GM18505 (cell line): ENCODE results near the gene CDC23.
A peak's percentile ranks its signal among the peaks of the same experiment; 100 is the strongest.
"Not testable (repeated sequence)": the region's sequence is repeated elsewhere in the genome, so short reads cannot be mapped to it uniquely, and the experiment has no call there.

Source experiments
- ATAC-seq: cut with Tn5 transposase; IDR thresholded peaks from one replicate; pipeline ENCODE4 v1.9.1; 2021; ENCODE audit not compliant: unreplicated experiment
- POLR2A ChIP-seq: IDR thresholded peaks from 4 replicates; pipeline ENCODE4 v1.6.1; 2011; ENCODE audit warnings: borderline replicate concordance; ENCODE audit not compliant: insufficient read depth, insufficient read length; ENCODE audit errors: extremely low read depth

Gene CDC23

GRCh38 chr5:138230981-138231589 lies 18.0 kb upstream of the CDC23 start:
- no peak for ATAC-seq
- TF ChIP-seq POLR2A: no peak

GRCh38 chr5:138230261-138230660 lies 17.1 kb upstream of the CDC23 start:
- ATAC-seq: no peak
- TF ChIP-seq POLR2A: no peak

- ATAC-seq: no peak
- no peak for TF ChIP-seq POLR2A
These were observed 16.3 kb upstream of the CDC23 start for GRCh38 chr5:138229387-138229786.

- ATAC-seq: no peak
- TF ChIP-seq POLR2A: no peak
These were observed 13.8 kb upstream of the CDC23 start for GRCh38 chr5:138226910-138227309.

- ATAC-seq: no peak
- TF ChIP-seq POLR2A: no peak
These were observed 11.6 kb upstream of the CDC23 start for GRCh38 chr5:138224712-138225111.

GRCh38 chr5:138223532-138223931 lies 10.4 kb upstream of the CDC23 start:
- no peak for TF ChIP-seq POLR2A
- ATAC-seq: no peak

- no peak for ATAC-seq
- TF ChIP-seq POLR2A: no peak
These were observed 3.7 kb upstream of the CDC23 start for GRCh38 chr5:138216799-138217198.

GRCh38 chr5:138212828-138213160 lies 329 bp downstream of the CDC23 start:
- peak; percentile 27 for ATAC-seq
- no peak for TF ChIP-seq POLR2A

- no peak for TF ChIP-seq POLR2A
- no peak for ATAC-seq
These were observed 2.1 kb downstream of the CDC23 start for GRCh38 chr5:138210985-138211384.

GRCh38 chr5:138193859-138194258 lies 19.3 kb downstream of the CDC23 start:
- not testable (repeated sequence) for ATAC-seq

- no peak for TF ChIP-seq POLR2A
- ATAC-seq: no peak
These were observed 20.3 kb downstream of the CDC23 start for GRCh38 chr5:138192826-138193225.

- TF ChIP-seq POLR2A: no peak
- ATAC-seq: no peak
These were observed 24.5 kb downstream of the CDC23 start for GRCh38 chr5:138188626-138189025.

GRCh38 chr5:138186002-138186447 lies 27.1 kb downstream of the CDC23 start:
- ATAC-seq: no peak
- TF ChIP-seq POLR2A: no peak

GRCh38 chr5:138182808-138183207 lies 30.3 kb downstream of the CDC23 start:
- no peak for ATAC-seq
- no peak for TF ChIP-seq POLR2A

GRCh38 chr5:138180841-138181240 lies 32.3 kb downstream of the CDC23 start:
- no peak for ATAC-seq
- no peak for TF ChIP-seq POLR2A
